HG02623 (cell line): ENCODE measurements around the gene ZBED4.

Experiments used
- ATAC-seq: cut with Tn5 transposase; IDR thresholded peaks from one replicate; pipeline ENCODE4 v1.9.1; 2021; ENCODE audit warnings: moderate library complexity; ENCODE audit not compliant: unreplicated experiment

Gene ZBED4

GRCh38 chr22:49896201-49896600, 42.6 kb downstream of the ZBED4 start:
- no peak for ATAC-seq

- ATAC-seq: no peak
Measured at GRCh38 chr22:49897015-49897684, 43.5 kb downstream of the ZBED4 start.

- ATAC-seq: no peak
Measured at GRCh38 chr22:49899530-49899929, 45.9 kb downstream of the ZBED4 start.

GRCh38 chr22:49900441-49901230, 47.0 kb downstream of the ZBED4 start:
- no peak for ATAC-seq

GRCh38 chr22:49901457-49901856, 47.8 kb downstream of the ZBED4 start:
- no peak for ATAC-seq

- ATAC-seq: no peak
Measured at GRCh38 chr22:49903322-49904039, 49.8 kb downstream of the ZBED4 start.

- no peak for ATAC-seq
Measured at GRCh38 chr22:49904040-49904369, 50.4 kb downstream of the ZBED4 start.

GRCh38 chr22:49905465-49905864, 51.8 kb downstream of the ZBED4 start:
- ATAC-seq: no peak

GRCh38 chr22:49906071-49906798, 52.6 kb downstream of the ZBED4 start:
- ATAC-seq: no peak

- no peak for ATAC-seq
Measured at GRCh38 chr22:49906799-49907290, 53.2 kb downstream of the ZBED4 start.

GRCh38 chr22:49907807-49908206, 54.2 kb downstream of the ZBED4 start:
- ATAC-seq: no peak

- ATAC-seq: no peak
Measured at GRCh38 chr22:49909476-49910205, 56.0 kb downstream of the ZBED4 start.

GRCh38 chr22:49910229-49911155, 56.8 kb downstream of the ZBED4 start:
- ATAC-seq: no peak

- ATAC-seq: no peak
Measured at GRCh38 chr22:49911881-49912625, 58.4 kb downstream of the ZBED4 start.

GRCh38 chr22:49913026-49913425, 59.4 kb downstream of the ZBED4 start:
- ATAC-seq: no peak

- no peak for ATAC-seq
Measured at GRCh38 chr22:49913446-49913845, 59.8 kb downstream of the ZBED4 start.

GRCh38 chr22:49914256-49914655, 60.6 kb downstream of the ZBED4 start:
- ATAC-seq: no peak

- no peak for ATAC-seq
Measured at GRCh38 chr22:49915610-49916009, 62.0 kb downstream of the ZBED4 start.

GRCh38 chr22:49916831-49917230, 63.2 kb downstream of the ZBED4 start:
- ATAC-seq: no peak
